Hepatocyte (in vitro differentiated cells): ENCODE data around the gene NTRK3. TPM values are rescaled to one million over a fixed set of nuclear protein-coding genes. Genes with fewer than 3 reads are reported as not detected.
A peak's percentile ranks its signal among the peaks of the same experiment; 100 is the strongest.

Experiments
- DNase-seq: peaks from one replicate; pipeline ENCODE4 v3.0.0-alpha.2; 2016; ENCODE audit warnings: low spot score
- H2AFZ ChIP-seq: fragments of 200-600 bp; sonication (generic); 2 replicates; pipeline ENCODE4 v1.6.0; 2016; ENCODE audit warnings: antibody characterized with exemption, mild to moderate bottlenecking
- H3K27ac ChIP-seq: fragments of 200-600 bp; sonication (generic); 2 replicates; pipeline ENCODE4 v1.5.1; 2016; ENCODE audit warnings: mild to moderate bottlenecking
- H3K27me3 ChIP-seq: fragments of 200-600 bp; sonication (generic); 2 replicates; pipeline ENCODE4 v1.6.1; 2016
- H3K36me3 ChIP-seq: fragments of 200-600 bp; sonication (generic); replicated peaks from 2 replicates; pipeline ENCODE4 v1.5.1; 2016; ENCODE audit warnings: low read depth; ENCODE audit not compliant: insufficient read depth
- H3K4me1 ChIP-seq: fragments of 200-600 bp; sonication (generic); 2 replicates; pipeline ENCODE4 v1.5.1; 2016; ENCODE audit warnings: mild to moderate bottlenecking, moderate library complexity; ENCODE audit not compliant: insufficient read depth
- H3K4me2 ChIP-seq: fragments of 200-600 bp; sonication (generic); 2 replicates; pipeline ENCODE4 v1.6.0; 2016
- H3K4me3 ChIP-seq: fragments of 200-600 bp; sonication (generic); 2 replicates; pipeline ENCODE4 v1.5.1; 2016; ENCODE audit warnings: mild to moderate bottlenecking
- H3K79me2 ChIP-seq: fragments of 200-600 bp; sonication (generic); 2 replicates; pipeline ENCODE4 v1.6.0; 2017; ENCODE audit warnings: mild to moderate bottlenecking
- H3K9me2 ChIP-seq: fragments of 200-600 bp; sonication (generic); replicated peaks from 2 replicates; pipeline ENCODE4 v1.6.0; 2017; ENCODE audit warnings: mild to moderate bottlenecking; ENCODE audit not compliant: insufficient read depth
- H3K9me3 ChIP-seq: fragments of 200-600 bp; sonication (generic); 2 replicates; pipeline ENCODE4 v1.5.1; 2016; ENCODE audit warnings: low read depth, mild to moderate bottlenecking
- H4K20me1 ChIP-seq: fragments of 200-600 bp; sonication (generic); 2 replicates; pipeline ENCODE4 v1.6.0; 2016; ENCODE audit warnings: mild to moderate bottlenecking; ENCODE audit not compliant: insufficient read depth, poor library complexity, severe bottlenecking
- EZH2 ChIP-seq: fragments of 200-600 bp; sonication (generic); IDR thresholded peaks from 2 replicates; pipeline ENCODE4 v1.6.1; 2016; ENCODE audit warnings: antibody characterized with exemption, mild to moderate bottlenecking, borderline replicate concordance
- EZH2phosphoT487 ChIP-seq: fragments of 200-600 bp; sonication (generic); IDR thresholded peaks from one replicate; pipeline ENCODE4 v1.6.1; 2018; ENCODE audit warnings: antibody characterized with exemption, mild to moderate bottlenecking, low read depth, moderate library complexity; ENCODE audit not compliant: unreplicated experiment, severe bottlenecking
- WGBS: methylation state at CpG from one replicate; pipeline ENCODE4 v1.1.6; 2016; ENCODE audit warnings: low lambda C conversion rate; ENCODE audit errors: missing lambda C conversion rate; 5-methylcytosine and 5-hydroxymethylcytosine counted together
- polyA plus RNA-seq: library from polyadenylated mRNA; unstranded; fragments of >200 nt; fragmentation: Nextera tagmentation; extraction: Ambion mirVana; gene quantifications from 2 replicates; pipeline ENCODE4 v1.2.1, GENCODE V29; 2016
- total RNA-seq: library from RNA; depleted of rRNA; stranded (reverse); fragments of >200 nt; gene quantifications from 2 replicates; pipeline ENCODE4 v1.2.3, GENCODE V29; 2014
- TF ChIP-seq, protein P1 (sequence below): fragments of 200-600 bp; sonication (generic); IDR thresholded peaks from 2 replicates; pipeline ENCODE4 v1.5.1; 2016; ENCODE audit warnings: antibody characterized with exemption, mild to moderate bottlenecking; ENCODE audit not compliant: poor library complexity

NTRK3 gene
- total and polyA plus RNA-seq, 2 experiments from 2014 or later: 4.9 to 5.6 TPM

DNA sequence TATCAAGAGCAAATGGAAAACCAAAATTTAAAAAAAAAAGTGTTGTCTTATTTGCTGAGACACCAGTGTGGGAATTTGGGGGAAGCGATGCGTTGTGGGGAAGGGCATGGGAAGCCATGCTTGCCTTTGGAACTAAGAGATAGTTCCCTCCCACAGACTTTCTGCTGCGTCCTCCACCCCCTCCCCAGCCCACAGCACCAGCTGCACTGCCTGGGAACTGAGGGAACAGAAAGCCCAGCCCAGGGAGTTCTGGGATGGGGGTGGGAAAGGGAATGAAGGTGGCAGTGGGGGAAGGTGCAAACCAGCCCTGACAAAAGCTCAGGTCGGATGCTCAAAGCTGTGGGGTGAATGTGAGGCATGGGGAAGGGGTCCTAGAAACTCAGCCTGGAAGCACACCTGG, 8.1 kb upstream of the NTRK3 start:
- H3K4me1 ChIP-seq: no peaks in the 10 kb centered on the region
- no peaks in the 10 kb centered on the region for H3K9me3 ChIP-seq
- H3K36me3 ChIP-seq: no peaks in the 10 kb centered on the region
- H3K27ac ChIP-seq: no peak overlapping the region
- H3K9me2 ChIP-seq: no peaks in the 10 kb centered on the region
- H3K27me3 ChIP-seq: peaks cover 30% of the 10 kb centered on the region
- no peaks in the 10 kb centered on the region for H3K79me2 ChIP-seq
- H3K4me3 ChIP-seq: no peak overlapping the region
- H2AFZ ChIP-seq: no peak overlapping the region
- no peak overlapping the region for H3K4me2 ChIP-seq
- DNase-seq: no peak
- H4K20me1 ChIP-seq: no peaks in the 10 kb centered on the region
- WGBS: 90% methylated on average over 4 of the region's 4 CpGs
- TF ChIP-seq EZH2phosphoT487 (no peak), EZH2 (no peak)
- TF ChIP-seq, protein P1, sequence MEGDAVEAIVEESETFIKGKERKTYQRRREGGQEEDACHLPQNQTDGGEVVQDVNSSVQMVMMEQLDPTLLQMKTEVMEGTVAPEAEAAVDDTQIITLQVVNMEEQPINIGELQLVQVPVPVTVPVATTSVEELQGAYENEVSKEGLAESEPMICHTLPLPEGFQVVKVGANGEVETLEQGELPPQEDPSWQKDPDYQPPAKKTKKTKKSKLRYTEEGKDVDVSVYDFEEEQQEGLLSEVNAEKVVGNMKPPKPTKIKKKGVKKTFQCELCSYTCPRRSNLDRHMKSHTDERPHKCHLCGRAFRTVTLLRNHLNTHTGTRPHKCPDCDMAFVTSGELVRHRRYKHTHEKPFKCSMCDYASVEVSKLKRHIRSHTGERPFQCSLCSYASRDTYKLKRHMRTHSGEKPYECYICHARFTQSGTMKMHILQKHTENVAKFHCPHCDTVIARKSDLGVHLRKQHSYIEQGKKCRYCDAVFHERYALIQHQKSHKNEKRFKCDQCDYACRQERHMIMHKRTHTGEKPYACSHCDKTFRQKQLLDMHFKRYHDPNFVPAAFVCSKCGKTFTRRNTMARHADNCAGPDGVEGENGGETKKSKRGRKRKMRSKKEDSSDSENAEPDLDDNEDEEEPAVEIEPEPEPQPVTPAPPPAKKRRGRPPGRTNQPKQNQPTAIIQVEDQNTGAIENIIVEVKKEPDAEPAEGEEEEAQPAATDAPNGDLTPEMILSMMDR: no peak

DNA sequence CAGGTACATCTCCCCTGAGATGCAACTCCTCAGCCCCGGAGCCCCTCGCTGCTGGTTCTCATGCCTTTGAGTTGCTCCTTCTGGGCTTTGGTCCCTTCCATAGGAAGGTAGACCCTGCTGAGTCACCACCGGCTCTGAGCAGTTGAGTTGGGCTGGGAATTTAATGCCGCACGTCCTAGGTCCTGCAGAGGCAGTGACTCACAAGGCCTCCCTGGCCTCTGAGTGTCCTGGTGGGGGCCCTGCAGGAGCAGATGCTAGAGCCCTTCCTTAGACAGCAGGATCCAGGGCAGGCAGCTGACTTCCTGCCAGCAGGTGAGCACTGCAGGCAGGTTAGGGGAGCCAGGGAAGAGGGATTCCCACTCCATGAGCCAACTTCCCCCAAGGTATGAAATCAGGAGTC, 5.5 kb upstream of the NTRK3 start:
- H3K27ac ChIP-seq: no peak overlapping the region

DNA sequence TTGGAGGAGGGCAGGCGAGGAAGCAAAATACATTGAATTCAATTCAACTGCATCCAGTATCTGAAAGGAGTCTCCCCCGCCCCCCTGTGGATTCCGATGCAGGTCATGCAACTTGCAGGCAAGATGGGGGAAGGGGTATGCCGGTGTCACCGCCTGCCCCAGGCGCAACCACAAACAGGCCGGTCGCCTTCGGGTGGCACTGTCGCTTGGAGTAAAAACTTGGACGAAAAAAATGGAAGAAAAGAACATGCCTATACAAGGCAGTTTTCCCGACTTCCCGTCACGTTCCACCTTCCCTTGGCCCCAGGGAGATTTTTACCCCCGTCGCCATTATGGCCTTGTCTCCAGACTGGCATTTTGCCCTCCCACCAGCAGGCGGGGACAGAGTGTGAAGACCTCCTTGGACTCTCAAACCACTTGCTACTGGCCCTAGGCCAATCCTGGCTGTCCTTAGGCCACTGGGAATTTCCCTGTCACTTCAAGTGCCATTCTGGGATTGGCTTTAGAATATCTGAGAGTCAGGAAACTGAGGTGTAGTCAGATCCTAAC, 1.6 kb upstream of the NTRK3 start:
- H3K4me2 ChIP-seq: peak overlapping the region; percentile 96
- H3K27me3 ChIP-seq: peaks cover 72% of the 10 kb centered on the region
- H3K9me3 ChIP-seq: no peaks in the 10 kb centered on the region
- no peak overlapping the region for H2AFZ ChIP-seq
- H3K27ac ChIP-seq: no peak overlapping the region
- H3K9me2 ChIP-seq: no peaks in the 10 kb centered on the region
- H3K79me2 ChIP-seq: no peaks in the 10 kb centered on the region
- H4K20me1 ChIP-seq: no peaks in the 10 kb centered on the region
- TF ChIP-seq EZH2phosphoT487 (no peak), EZH2 (no peak)
- TF ChIP-seq, protein P1: peak; percentile 32
- peaks cover 11% of the 10 kb centered on the region for H3K4me1 ChIP-seq
- H3K4me3 ChIP-seq: no peak overlapping the region
- no peaks in the 10 kb centered on the region for H3K36me3 ChIP-seq
- 15% methylated on average over 17 of the region's 17 CpGs for WGBS
- peak; percentile 53 for DNase-seq

More for the DNA sequence above, 5.5 kb upstream of the NTRK3 start:
- H4K20me1 ChIP-seq: no peaks in the 10 kb centered on the region
- no peak overlapping the region for H2AFZ ChIP-seq
- H3K27me3 ChIP-seq: peaks cover 53% of the 10 kb centered on the region
- no peak overlapping the region for H3K4me2 ChIP-seq
- peaks cover 6% of the 10 kb centered on the region for H3K4me1 ChIP-seq
- H3K9me2 ChIP-seq: no peaks in the 10 kb centered on the region
- DNase-seq: no peak
- 67% methylated on average over 5 of the region's 5 CpGs for WGBS
- TF ChIP-seq EZH2 (no peak), EZH2phosphoT487 (no peak)
- TF ChIP-seq, protein P1: no peak
- H3K9me3 ChIP-seq: no peaks in the 10 kb centered on the region
- H3K36me3 ChIP-seq: no peaks in the 10 kb centered on the region
- no peaks in the 10 kb centered on the region for H3K79me2 ChIP-seq
- H3K4me3 ChIP-seq: no peak overlapping the region
